GM19023 (cell line): ENCODE data around the gene NAGK.
"Not testable (repeated sequence)": the region's sequence is repeated elsewhere in the genome, so short reads cannot be mapped to it uniquely, and the experiment has no call there.

ENCODE experiments used
- ATAC-seq: cut with Tn5 transposase; IDR thresholded peaks from one replicate; pipeline ENCODE4 v1.9.1; 2021; ENCODE audit warnings: mild to moderate bottlenecking, moderate library complexity; ENCODE audit not compliant: unreplicated experiment

NAGK gene

DNA sequence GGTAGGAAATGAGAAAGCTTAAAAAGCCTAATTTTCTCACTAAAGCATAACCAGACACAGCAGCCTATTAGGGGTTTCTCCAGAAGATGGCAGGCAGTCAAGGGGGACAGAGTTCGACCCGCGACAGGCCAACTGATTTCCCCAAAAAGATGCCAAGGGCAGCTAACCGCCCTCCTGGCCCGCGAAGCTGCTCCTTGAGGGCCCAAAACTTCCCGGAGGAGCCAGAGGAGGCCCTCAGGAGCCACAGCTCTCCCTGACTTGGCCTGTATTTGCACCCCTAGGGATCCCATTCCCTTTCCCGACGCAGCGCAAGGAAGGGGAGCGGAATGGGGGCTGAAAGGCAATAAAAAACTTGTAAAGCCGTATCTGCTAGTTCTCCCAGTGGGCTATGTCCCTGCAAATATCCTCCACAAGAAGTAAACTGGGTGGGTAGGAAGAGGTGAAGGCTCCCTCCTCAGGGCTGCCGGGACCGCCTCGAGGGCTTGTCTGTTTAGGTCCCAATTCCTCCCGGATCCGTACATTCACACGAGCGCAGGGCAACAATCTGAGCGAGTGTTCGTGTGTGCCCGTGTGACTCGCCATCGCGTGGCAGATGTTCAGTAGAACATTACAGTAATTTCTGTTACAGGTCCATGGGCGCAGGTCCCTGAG lies 756 bp upstream of the NAGK start:
- peak; percentile 3 for ATAC-seq

DNA sequence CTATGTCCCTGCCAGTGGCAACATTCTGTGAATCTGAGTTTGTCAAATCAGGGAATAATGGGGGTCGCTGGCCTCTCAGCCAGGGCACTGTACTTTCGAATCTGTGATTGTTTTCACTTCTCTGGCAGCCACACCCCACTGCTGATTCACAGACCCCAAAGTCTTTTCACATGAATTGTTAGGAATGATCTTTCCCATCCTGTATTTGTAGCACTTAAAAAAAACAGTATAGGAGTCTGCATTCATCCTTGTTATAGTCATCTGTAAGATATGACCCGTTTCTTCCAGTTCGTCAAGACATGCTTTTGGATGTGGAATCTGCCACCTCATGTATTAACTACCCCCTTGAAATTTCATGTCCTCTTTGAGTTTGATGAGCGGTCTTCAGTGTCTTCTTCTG lies 928 bp downstream of the NAGK start:
- no peak for ATAC-seq

DNA sequence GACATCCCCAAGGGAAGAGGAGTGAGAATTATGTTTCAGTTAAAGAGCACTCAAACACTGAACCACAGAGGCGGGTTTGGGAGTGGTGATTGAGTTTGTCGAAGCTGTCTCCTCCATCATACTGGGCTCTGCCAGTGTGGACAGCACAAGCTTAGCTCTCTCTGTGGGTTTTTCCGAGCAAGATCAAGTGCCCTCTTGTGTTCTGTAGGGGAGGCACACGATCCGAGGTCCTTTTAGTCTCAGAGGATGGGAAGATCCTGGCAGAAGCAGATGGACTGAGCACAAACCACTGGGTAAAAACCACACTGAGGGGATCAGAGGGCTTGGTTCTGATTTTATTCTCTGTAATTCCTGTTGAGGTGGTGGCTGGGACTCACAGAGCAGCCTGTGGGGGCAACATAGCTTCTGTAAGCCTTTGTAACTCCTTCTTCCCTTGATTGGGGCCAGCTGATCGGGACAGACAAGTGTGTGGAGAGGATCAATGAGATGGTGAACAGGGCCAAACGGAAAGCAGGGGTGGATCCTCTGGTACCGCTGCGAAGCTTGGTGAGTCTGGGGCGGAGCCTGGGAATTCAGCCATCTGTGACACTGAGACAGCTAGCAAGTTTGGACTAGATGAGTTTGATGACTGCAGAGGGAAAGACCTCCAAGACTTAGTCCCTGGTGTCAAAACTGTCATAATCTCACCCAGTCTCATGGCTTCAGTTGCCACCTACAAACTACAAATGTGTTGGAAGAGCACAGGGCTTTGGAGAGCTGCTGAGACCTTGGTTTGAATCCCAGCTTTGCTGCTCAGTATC lies 2.0 kb downstream of the NAGK start:
- ATAC-seq = no peak

DNA sequence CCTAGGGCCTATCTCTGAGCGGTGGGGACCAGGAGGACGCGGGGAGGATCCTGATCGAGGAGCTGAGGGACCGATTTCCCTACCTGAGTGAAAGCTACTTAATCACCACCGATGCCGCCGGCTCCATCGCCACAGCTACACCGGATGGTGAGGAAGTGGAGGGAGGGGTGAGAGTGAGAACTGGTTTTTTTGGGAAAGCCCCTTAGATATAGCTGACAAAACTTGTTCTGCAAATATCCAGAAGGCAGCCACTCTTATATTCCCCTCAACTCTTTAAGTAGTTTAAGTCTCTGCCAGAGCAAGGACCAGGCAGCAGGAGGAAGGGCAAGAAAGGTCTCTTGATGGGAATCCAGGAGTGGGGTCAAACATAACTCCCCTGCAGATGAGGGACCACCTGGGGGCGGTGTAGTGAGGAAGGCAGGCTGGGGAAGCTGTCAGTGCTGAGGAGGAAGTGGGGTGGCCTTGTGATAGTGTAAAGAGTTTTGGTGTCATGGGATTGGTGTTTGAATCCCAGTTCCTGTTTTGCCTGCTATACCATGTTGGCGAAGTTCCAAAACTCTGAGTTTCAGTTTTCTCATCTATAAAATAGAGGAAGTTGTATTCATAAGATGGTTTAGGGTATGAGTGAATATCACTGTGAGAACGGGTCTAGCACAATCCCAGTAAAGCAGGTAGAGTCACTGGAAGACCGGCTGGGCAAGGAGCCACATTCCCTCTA lies 3.4 kb downstream of the NAGK start:
- ATAC-seq = peak; percentile 31

DNA sequence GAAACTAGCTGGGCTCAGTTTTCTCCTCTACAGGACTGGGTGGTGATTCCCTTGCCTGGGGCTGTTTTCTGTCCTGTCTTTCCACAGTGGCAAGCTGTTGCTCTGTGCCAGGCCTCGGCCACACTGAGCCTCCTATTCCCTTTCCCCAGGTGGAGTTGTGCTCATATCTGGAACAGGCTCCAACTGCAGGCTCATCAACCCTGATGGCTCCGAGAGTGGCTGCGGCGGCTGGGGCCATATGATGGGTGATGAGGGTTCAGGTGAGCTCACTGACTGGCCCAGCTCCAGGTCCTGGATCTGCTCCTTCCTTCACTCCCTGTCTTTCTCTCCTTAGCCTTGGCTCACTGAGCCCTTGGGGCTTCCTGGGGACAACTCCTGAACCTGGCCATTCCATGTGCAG lies 4.0 kb downstream of the NAGK start:
- ATAC-seq = no peak

DNA sequence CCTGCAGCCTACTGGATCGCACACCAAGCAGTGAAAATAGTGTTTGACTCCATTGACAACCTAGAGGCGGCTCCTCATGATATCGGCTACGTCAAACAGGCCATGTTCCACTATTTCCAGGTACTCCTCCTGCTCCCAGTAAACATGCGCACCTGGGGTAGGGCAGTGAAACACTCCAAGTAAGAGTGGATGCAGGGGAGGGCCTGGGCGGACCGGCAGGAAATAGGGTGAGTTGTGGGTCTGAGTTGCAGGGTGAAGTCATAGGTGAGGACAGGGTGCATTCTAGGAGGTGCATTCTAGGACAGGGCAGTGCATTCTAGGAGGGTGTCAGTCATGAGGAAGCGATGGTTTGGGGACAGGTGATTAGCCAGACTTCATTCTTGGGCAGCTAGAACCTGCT lies 5.0 kb downstream of the NAGK start:
- ATAC-seq = no peak

DNA sequence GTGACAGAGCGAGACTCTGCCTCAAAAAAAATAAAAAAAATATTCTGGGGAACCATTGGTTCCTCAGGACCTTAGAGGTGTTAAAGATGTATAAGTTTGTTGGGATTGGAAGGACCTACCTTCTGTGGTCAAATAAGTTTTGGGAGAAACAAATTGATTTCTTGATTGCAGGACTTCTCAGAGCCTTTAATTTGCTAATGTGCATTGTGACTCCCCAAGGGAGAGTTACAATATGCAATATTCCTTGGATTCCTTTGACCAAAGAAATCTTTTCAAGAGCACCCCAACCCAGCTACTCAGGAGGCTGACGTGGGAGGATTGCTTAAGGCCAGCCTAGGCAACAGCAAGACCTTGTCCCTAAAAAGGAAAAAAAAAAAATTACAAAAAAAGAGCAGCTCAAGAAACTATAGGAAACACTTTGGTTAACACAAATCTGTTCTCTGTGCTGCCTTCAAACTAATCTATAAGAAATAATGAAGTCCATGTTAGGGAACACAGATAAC lies 6.5 kb downstream of the NAGK start:
- ATAC-seq = no peak

DNA sequence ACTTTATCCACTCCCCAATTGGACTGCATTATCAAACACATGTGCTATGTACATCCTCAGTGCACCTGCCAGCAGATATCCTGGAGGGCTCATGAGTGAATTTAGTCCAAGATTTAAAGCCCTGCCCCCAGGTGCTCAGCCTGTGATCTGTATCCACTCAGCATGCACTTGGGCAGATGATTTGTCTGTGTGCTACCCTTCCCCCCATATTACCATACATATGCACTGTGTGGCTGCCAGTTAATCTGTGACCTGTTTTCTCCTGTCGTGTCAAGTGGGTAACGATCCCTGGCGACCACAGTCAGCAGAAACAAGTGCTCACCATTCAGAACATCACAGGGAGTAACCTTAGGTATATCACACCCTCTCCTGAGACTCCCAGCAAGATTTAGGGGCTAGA lies 10.2 kb downstream of the NAGK start:
- ATAC-seq = no peak

DNA sequence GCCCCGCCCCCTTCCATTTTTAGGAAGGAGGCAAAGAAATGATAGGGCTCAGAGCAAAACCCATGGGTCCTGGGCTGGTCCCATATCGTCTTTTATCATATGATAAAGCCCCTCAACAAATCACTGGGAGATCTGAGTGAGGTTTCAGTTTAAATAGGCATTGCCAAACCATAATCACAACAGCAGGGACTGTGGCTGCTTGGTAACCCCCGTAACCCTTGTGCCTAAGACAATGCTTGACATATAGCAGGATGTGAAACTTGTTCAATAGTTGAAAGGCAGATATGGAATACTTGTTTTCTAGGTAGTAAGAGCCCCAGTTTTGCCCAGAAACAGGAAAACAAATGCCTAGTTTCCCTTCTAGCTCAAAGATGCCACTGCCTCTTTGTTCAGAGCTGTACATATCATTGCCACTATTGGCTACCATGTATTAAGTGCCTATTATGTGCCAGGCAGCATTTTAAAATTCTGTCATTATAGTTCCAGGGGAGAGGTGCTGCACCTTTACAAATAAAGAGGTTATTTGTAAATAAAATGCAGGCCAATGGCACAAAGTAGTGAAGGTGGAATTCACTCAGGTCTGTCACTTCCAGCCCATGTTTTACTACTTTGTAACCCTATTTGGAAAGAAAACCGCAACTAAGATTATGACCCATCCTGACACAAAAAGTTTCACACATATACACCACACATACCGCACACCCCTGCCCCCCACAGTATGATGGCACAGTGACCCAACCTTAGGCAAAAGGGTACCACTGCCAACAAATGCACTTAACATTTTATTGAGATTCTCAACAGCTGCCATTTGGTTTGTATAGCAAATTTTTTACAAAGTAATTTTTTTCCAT lies 14.2 kb downstream of the NAGK start:
- no peak for ATAC-seq

DNA sequence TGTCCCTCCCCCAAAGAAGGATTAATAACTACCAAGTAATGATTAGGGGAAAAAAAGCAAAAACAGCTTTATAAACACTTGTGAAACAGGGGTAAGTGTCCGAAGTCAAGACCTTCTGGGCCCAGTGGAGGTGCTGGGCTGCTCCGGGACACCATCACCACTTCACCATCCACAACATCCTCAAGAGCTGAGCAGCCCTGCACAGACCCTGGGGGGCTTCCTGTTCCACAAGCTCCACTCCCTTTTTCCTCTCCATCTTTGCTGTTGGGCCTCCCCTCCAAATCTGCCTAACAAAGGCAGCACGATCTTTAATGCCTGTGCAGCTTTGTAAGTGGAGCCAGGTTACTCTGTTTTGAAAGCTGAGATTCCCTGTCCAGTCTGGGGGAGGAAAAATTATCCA lies 14.8 kb downstream of the NAGK start:
- ATAC-seq = not testable (repeated sequence)

DNA sequence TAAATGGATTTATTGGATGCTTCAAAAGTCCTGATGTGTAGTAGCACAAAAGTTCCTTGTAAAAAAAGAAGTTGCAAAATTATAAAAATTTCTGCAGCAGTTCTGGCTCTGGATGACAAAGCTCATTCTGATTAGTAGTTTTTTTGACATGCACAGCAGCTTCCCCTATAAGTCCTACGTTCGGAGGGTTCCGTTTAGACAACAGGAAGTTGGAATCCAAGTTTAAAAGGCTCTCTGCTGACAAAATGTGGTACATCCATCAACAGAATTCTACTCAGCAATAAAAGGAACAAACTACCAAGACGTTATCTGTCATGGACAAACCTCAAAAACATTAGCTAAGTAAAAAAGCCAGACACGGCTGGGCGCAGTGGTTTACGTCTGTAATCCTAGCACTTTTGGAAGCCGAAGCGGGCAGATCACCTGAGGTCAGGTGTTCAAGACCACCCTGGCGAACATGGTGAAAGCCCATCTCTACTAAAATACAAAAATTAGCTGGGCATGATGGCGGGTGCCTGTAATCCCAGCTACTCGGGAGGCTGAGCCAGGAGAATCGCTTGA lies 15.4 kb downstream of the NAGK start:
- ATAC-seq = not testable (repeated sequence)

DNA sequence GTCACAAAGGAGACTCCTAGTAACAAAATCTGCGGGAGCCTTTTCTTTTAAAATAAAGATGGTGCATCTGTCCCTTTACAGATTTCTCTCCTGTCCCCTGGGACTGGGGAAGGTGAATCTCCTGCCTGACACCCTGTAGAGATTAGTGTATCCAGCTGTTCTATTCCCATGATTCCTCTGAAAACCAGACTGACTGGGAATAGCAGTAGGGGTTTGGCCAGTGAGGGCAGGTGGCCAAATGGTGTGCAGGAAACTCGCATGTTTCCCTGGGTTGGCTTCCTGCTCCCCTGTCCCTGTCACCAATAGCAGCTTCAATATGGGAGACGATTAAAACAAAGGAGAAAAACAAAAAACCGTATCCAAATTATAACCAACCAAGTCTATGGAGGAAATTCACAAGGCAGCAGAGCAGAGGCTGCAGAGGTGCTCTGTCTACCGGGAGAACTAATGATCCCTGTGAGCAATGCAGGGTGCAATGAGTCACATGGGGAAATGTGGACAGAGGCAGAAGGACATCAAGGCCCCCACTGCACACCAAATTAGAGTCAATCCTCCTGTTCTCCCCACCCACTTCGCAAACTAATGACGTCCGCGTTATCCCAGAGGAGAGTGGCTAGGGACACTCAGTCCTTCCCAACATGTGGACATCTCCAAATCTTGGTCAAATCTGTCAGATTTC lies 17.0 kb downstream of the NAGK start:
- ATAC-seq = not testable (repeated sequence)

DNA sequence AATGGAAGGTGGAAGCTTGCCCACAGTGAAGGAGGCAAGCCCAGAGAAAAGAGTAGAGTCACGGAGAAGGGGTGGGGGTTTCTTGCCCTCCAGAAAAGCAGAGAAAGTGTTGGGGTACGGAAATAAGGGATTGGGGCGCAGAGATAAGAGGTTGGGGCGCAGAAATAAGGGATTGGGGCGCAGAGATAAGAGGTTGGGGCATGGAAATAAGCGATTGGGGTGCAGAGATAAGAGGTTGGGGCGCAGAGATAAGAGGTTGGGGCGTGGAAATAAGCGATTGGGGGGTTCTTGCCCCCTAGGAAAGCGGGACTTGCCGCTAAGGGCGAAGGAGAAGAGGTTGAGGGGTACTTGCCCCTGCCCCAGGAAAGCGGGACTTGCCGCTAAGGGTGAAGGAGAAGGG lies 21.0 kb downstream of the NAGK start:
- not testable (repeated sequence) for ATAC-seq

DNA sequence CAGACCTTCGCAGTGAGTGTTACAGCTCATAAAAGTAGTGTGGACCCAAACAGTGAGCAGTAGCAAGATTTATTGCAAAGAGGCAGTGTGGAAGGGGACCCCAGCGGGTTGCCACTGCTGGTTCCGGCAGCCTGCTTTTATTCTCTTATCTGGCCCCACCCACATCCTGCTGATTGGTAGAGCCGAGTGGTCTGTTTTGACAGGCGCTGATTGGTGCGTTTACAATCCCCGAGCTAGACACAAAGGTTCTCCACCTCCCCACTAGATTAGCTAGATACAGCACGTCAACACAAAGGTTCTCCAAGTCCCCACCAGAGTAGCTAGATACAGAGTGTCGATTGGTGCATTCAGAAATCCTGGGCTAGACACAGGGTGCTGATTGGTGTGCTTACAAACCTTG lies 23.4 kb downstream of the NAGK start:
- ATAC-seq = not testable (repeated sequence)

DNA sequence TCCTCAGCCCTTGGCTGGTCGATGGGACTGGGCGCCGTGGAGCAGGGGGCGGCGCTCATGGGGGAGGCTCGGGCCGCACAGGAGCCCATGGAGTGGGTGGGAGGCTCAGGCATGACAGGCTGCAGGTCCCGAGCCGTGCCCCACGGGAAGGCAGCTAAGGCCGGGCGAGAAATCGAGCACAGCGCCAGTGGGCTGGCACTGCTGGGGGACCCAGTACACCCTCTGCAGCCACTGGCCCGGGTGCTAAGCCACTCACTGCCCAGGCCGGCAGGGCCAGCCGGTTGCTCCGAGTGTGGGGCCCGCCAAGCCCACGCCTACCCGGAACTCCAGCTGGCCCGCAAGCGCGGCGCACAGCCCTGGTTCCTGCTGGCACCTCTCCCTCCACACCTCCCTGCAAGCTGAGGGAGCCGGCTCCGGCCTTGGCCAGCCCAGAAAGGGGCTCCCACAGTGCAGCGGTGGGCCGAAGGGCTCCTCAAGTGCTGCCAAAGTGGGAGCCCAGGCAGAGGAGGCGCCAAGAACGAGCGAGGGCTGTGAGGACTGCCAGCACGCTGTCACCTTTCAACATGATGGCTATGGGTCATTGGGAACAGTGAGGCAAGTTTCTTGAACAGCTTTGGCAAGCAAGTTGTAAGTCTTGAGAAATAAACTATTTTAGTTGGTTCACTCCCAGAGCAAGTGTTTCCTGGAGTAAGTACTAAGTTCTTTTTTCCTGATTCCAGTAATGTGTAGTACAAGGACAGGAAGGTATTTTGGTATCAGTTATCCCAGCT lies 24.2 kb downstream of the NAGK start:
- not testable (repeated sequence) for ATAC-seq

DNA sequence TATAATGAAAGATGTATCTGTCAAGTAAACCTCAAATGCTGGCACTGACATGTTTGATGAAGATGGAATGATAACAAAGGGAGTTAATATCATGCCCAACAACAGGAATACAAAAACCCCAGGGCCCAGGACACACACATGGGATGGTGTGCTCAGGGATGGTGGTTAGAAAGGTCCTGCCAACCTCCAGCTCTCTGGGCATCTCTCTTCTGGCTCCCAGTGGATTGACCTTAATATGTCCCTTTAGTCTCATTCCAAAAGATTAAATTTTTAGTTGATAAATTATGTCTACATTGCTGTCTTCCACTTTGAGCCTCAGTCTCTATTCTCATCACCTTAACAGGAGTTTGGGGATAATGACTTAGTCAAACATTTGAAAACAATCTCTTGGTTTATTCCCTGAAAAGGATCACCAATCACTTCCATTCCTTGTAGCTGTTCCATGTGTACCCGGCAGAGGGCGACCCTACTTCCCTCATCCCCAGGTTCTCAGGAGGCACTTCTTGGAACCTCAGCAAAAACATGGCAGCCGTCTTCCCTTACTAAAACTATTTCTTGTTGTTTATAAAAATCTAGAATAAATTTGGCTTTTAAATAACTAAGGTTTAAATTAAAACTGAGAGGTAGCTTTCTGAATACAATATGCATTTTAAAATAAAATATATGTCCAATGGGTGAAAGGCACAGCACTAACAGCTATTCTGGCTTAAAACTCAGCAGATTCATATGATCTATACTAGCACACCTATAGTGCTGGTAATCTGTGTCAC lies 31.9 kb downstream of the NAGK start:
- ATAC-seq = no peak

DNA sequence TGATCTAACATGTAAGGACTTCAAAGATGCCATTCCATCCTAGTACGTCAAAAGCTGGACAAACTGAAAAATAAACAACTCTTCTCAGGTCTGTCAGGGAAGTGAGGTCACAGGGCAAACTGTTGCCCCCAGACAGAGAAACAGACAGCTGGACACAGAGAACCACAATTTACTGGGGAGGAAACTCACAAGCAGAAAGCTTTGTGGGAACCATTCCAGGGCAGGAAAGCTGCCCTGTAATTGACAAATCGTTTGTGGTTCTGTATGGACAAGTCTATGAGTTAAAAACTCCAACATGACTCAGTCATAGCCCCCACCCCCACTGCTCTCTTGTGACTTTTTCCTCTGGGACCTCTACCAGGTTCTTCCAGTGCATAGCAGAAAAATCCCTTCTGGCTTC lies 33.2 kb downstream of the NAGK start:
- no peak for ATAC-seq

DNA sequence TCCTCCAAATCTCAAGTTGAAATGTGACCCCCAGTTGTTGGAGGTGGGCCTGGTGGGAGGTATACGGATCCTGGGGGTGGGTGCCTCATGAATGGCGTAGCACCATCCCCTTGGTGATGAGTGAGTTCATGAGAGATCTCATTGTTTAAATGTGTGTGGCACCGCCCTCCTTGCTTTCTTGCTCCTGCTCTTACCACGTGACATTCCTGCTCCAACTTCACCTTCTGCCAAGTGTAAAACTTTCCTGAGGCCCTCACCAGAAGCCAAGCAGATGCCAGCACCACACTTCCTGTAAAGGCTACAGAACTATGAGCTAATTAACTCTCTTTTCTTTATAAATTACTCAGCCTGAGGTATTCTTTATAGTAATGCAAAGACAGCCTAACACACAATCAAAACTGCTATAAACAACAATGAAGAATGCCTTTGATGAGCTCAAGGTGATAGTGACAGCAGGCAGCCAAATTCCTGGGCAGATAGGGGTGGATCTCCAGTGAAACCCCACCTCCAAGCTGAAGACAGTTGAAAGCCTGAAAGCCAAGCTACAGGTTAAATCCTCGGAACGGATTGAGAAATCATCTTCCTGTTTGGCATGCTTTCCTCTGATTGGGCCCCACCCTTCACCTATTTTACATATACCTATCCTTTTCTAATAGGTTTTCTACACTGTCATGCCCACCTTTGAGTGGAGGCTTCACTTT lies 34.7 kb downstream of the NAGK start:
- no peak for ATAC-seq
